HepG2 (cell line): ENCODE measurements around the gene ELANE. TPM values are rescaled to one million over a fixed set of nuclear protein-coding genes. Genes with fewer than 3 reads are reported as not detected.

Experiments used
- ATAC-seq: fragments of 200-7000 bp; cut with Tn5 transposase; 3 replicates; pipeline ENCODE4 v1.9.1; 2020; ENCODE audit warnings: mild to moderate bottlenecking, moderate library complexity
- BruUV-seq: library from RNA; stranded (reverse); fragments of 400-500 nt; replicated peaks from 2 replicates; lab custom pipeline; 2021; lab: Mats Ljungman, UMichigan
- CTCF ChIA-PET: fragments of 300-600 bp; formaldehyde crosslinking; extraction: SDS; loops from one replicate; lab custom pipeline; 2021; ENCODE audit warnings: low total read pairs, inconsistent platforms, low intra/inter-chr PET ratio; lab: Yijun Ruan, JAX
- POLR2A ChIA-PET: fragments of 350-600 bp; sonication (Branson Sonifier 250); formaldehyde crosslinking; loops from one replicate; lab custom pipeline; 2020; ENCODE audit warnings: antibody characterized with exemption, inconsistent platforms; lab: Yijun Ruan, JAX
- DNase-seq: peaks from one replicate; pipeline ENCODE4 v3.0.0-alpha.2; 2015; ENCODE audit warnings: low spot score
- FAIRE-seq: peaks from 3 replicates; lab custom pipeline; 2011; peaks lifted over from hg19 to GRCh38; lab: Jason Lieb, UNC
- H2AFZ ChIP-seq: one replicate; pipeline ENCODE4 v1.6.1; 2011; ENCODE audit warnings: low read length, inconsistent platforms
- H3K27ac ChIP-seq: fragments of 300-600 bp; 3 replicates; pipeline ENCODE4 v1.8.0; 2011; ENCODE audit warnings: mixed run types, mild to moderate bottlenecking, mixed read lengths, low read length, inconsistent platforms; ENCODE audit not compliant: insufficient read depth; ENCODE audit errors: extremely low read length
- H3K27me3 ChIP-seq, 2 experiments: fragments of 200-600 bp in 1 of 2; 2 replicates in 1 of 2; 3 replicates in 1 of 2; pipeline versions ENCODE4 v1.6.0 to v1.8.0; 2011; ENCODE audit warnings: low read length in 2 of 2, mild to moderate bottlenecking in 2 of 2, moderate library complexity in 2 of 2, inconsistent platforms in 1 of 2; ENCODE audit not compliant: insufficient read depth in 2 of 2, control insufficient read depth in 1 of 2
- H3K36me3 ChIP-seq, 2 experiments: fragments of 200-600 bp in 1 of 2; replicated peaks in 1 of 2; 2 replicates in 1 of 2; 3 replicates in 1 of 2; pipeline versions ENCODE4 v1.5.1 to v1.8.0; 2011; ENCODE audit warnings: low read length in 2 of 2, inconsistent platforms in 1 of 2; ENCODE audit not compliant: insufficient read depth in 2 of 2, control insufficient read depth in 1 of 2
- H3K4me1 ChIP-seq: 2 replicates; pipeline ENCODE4 v1.5.1; 2012; ENCODE audit warnings: low read length, inconsistent platforms; ENCODE audit not compliant: insufficient read depth
- H3K4me2 ChIP-seq: 2 replicates; pipeline ENCODE4 v1.6.0; 2011; ENCODE audit warnings: low read depth, low read length, inconsistent platforms
- H3K4me3 ChIP-seq, 3 experiments: fragments of 200-600 bp in 1 of 3; sonication (generic), shearing (Covaris generic) in 1 of 3; replicated peaks in 1 of 3; 2 replicates each; pipeline ENCODE4 v1.5.1; 2011 to 2016; ENCODE audit warnings: low read length in 3 of 3, inconsistent platforms in 2 of 3, low read depth in 2 of 3, mild to moderate bottlenecking in 2 of 3, control low read depth in 1 of 3, mixed read lengths in 1 of 3; ENCODE audit not compliant: insufficient read depth in 1 of 3
- H3K79me2 ChIP-seq: one replicate; pipeline ENCODE4 v1.6.1; 2011; ENCODE audit warnings: low read length, inconsistent platforms; ENCODE audit not compliant: insufficient read depth
- H3K9ac ChIP-seq: 2 replicates; pipeline ENCODE4 v1.6.0; 2011; ENCODE audit warnings: mild to moderate bottlenecking, low read depth, low read length, inconsistent platforms; ENCODE audit not compliant: insufficient read depth
- H3K9me3 ChIP-seq: 2 replicates; pipeline ENCODE4 v1.5.1; 2012; ENCODE audit warnings: mild to moderate bottlenecking, low read length
- H4K20me1 ChIP-seq: 2 replicates; pipeline ENCODE4 v1.6.0; 2011; ENCODE audit warnings: inconsistent platforms, mild to moderate bottlenecking, low read length, moderate library complexity; ENCODE audit not compliant: insufficient read depth
- AHR ChIP-seq: IDR thresholded peaks from 2 replicates; pipeline ENCODE4 v1.6.1; 2018; ENCODE audit warnings: missing genetic modification reagents, missing compliant biosample characterization
- CBX2 ChIP-seq, 2 experiments: fragments of 200-600 bp in 1 of 2; sonication (generic); formaldehyde crosslinking in 1 of 2; IDR thresholded peaks; 2 replicates each; pipeline versions ENCODE4 v1.7.0 to v1.8.1; 2018 to 2022; ENCODE audit warnings: low read depth in 2 of 2, low read length in 1 of 2, mild to moderate bottlenecking in 1 of 2, missing genetic modification reagents in 1 of 2
- DR1 ChIP-seq: sonication (generic); formaldehyde crosslinking; IDR thresholded peaks from 2 replicates; pipeline ENCODE4 v1.8.0; 2021; ENCODE audit warnings: mild to moderate bottlenecking, missing genetic modification reagents, inconsistent platforms
- EED ChIP-seq: sonication (generic); formaldehyde crosslinking; IDR thresholded peaks from 2 replicates; pipeline ENCODE4 v1.5.0; 2020; ENCODE audit warnings: mild to moderate bottlenecking, missing genetic modification reagents
- HMG20B ChIP-seq: conservative IDR thresholded peaks from 2 replicates; pipeline ENCODE4 v1.6.1; 2016; ENCODE audit warnings: missing genetic modification reagents, missing compliant biosample characterization
- NCOA2 ChIP-seq: sonication (generic); formaldehyde crosslinking; IDR thresholded peaks from 2 replicates; pipeline ENCODE4 v1.8.0; 2022; ENCODE audit warnings: inconsistent platforms
- PRDM15 ChIP-seq: sonication (generic); formaldehyde crosslinking; IDR thresholded peaks from 2 replicates; pipeline ENCODE4 v1.4.0; 2020; ENCODE audit warnings: missing genetic modification reagents
- ZFYVE20 ChIP-seq: sonication (generic); formaldehyde crosslinking; IDR thresholded peaks from 2 replicates; pipeline ENCODE4 v1.8.0; 2023; ENCODE audit warnings: low read depth, mild to moderate bottlenecking, moderate library complexity, missing genetic modification reagents, borderline replicate concordance
- ZNF230 ChIP-seq: sonication (generic); formaldehyde crosslinking; IDR thresholded peaks from 2 replicates; pipeline ENCODE4 v1.4.0; 2020; ENCODE audit warnings: mild to moderate bottlenecking, missing genetic modification reagents
- ZNF296 ChIP-seq: sonication (generic); formaldehyde crosslinking; conservative IDR thresholded peaks from 2 replicates; pipeline ENCODE4 v1.5.0; 2020; ENCODE audit warnings: mild to moderate bottlenecking, missing genetic modification reagents
- ZSCAN22 ChIP-seq: sonication (generic); formaldehyde crosslinking; IDR thresholded peaks from 2 replicates; pipeline ENCODE4 v1.4.0; 2020; ENCODE audit warnings: mild to moderate bottlenecking, missing genetic modification reagents
- WGBS: methylation state at CpG from one replicate; pipeline ENCODE4 v1.1.6; 2017; ENCODE audit warnings: low lambda C conversion rate; 5-methylcytosine and 5-hydroxymethylcytosine counted together
- in situ Hi-C: cut with HindIII; loops from 2 replicates; pipeline ENCODE4 v1.10.0; 2017; ENCODE audit warnings: low pct_unique_long_range_greater_than_20kb; ENCODE audit not compliant: extremely low pct_ligation_motif_present
- intact Hi-C: fragments of 100-400 bp; cut with micrococcal nuclease; formaldehyde crosslinking; loops from one replicate; pipeline ENCODE4 v1.10.0; 2022; ENCODE audit not compliant: unreplicated experiment
- polyA plus RNA-seq, 8 experiments: library from polyadenylated mRNA; depleted of rRNA in 3 of 8; stranded (reverse) in 7 of 8; unstranded in 1 of 8; fragments of >200 nt; fragmentation: Illumina TruSeq in 4 of 8; extraction: Trizol in 4 of 8; gene quantifications; 2 replicates each; pipeline versions ENCODE4 v1.2.1 to v1.2.3, GENCODE V29; 2011 to 2016; ENCODE audit warnings: low read depth in 4 of 8, missing spikeins in 1 of 8, mixed read lengths in 1 of 8; ENCODE audit not compliant: insufficient read depth in 1 of 8
- total RNA-seq, 5 experiments: library from RNA; depleted of rRNA; stranded (reverse); fragments of >200 nt; fragmentation: Illumina TruSeq; extraction: Trizol; gene quantifications; 2 replicates each; pipeline ENCODE4 v1.2.3, GENCODE V29; 2016; ENCODE audit warnings: low read depth in 1 of 5
- TF ChIP-seq, protein P1 (sequence below): sonication (generic); formaldehyde crosslinking; IDR thresholded peaks from 2 replicates; pipeline ENCODE4 v1.5.1; 2020; ENCODE audit warnings: mild to moderate bottlenecking, missing genetic modification reagents

ELANE gene
- total and polyA plus RNA-seq, 2 of the 13 experiments (the other 11 are each of a cell fraction or from before 2014, with no cell fraction given) = not detected

- H3K27ac ChIP-seq = no peak overlapping the region
- H3K36me3 ChIP-seq = peaks cover 4 to 6% of the 10 kb centered on the region in 2 experiments; a peak in 3 of 5 replicates
- ChIA-PET CTCF (no interaction called here), POLR2A (no interaction called here)
- H3K79me2 ChIP-seq = no peaks in the 10 kb centered on the region
- no peaks in the 10 kb centered on the region for H3K27me3 ChIP-seq
- in situ Hi-C loops = no loop called here
- BruUV-seq = no TSS peak
- no peak overlapping the region for H3K4me2 ChIP-seq
- TF ChIP-seq ZSCAN22 (CRISPR knock-in tag) = no peak
- TF ChIP-seq ZNF296 (CRISPR knock-in tag) = no peak
- no peak for TF ChIP-seq ZNF230
- no peak for TF ChIP-seq HMG20B (CRISPR knock-in tag)
- TF ChIP-seq AHR = no peak
- TF ChIP-seq CBX2 (IDR thresholded peaks at IDR 0.05; ENCODE audit: low read depth, low read length) = no peak
- TF ChIP-seq CBX2 (CRISPR knock-in tag; IDR thresholded peaks at IDR 0.05; ENCODE audit: low read depth) = no peak
- no peak for TF ChIP-seq DR1
- TF ChIP-seq PRDM15 (CRISPR knock-in tag) = no peak
- TF ChIP-seq NCOA2 (CRISPR knock-in tag) = no peak
- TF ChIP-seq, protein P1, sequence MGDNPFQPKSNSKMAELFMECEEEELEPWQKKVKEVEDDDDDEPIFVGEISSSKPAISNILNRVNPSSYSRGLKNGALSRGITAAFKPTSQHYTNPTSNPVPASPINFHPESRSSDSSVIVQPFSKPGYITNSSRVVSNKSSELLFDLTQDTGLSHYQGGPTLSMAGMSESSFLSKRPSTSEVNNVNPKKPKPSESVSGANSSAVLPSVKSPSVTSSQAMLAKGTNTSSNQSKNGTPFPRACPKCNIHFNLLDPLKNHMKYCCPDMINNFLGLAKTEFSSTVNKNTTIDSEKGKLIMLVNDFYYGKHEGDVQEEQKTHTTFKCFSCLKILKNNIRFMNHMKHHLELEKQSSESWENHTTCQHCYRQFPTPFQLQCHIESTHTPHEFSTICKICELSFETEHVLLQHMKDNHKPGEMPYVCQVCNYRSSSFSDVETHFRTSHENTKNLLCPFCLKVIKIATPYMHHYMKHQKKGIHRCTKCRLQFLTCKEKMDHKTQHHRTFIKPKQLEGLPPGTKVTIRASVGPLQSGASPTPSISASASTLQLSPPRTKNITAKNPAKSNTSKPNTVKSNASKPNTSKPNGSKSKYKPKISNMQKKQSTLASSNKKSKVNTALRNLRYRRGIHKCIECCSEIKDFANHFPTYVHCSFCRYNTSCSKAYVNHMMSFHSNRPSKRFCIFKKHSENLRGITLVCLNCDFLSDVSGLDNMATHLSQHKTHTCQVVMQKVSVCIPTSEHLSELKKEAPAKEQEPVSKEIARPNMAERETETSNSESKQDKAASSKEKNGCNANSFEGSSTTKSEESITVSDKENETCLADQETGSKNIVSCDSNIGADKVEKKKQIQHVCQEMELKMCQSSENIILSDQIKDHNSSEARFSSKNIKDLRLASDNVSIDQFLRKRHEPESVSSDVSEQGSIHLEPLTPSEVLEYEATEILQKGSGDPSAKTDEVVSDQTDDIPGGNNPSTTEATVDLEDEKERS = no peak
- no peak for TF ChIP-seq EED (CRISPR knock-in tag)
- TF ChIP-seq ZFYVE20 (CRISPR knock-in tag) = no peak
- ATAC-seq = no peak
- H2AFZ ChIP-seq = no peak overlapping the region
- H3K9ac ChIP-seq = no peak overlapping the region
- no peaks in the 10 kb centered on the region for H3K4me1 ChIP-seq
- no peak overlapping the region for H3K4me3 ChIP-seq
- DNase-seq = no peak
- no peaks in the 10 kb centered on the region for H3K9me3 ChIP-seq
- WGBS = 95% methylated on average over 13 of the region's 13 CpGs
- FAIRE-seq = no peak
- no peaks in the 10 kb centered on the region for H4K20me1 ChIP-seq
- intact Hi-C loops = no loop called here
These were observed 21.0 kb downstream of the ELANE start for GRCh38 chr19:873084-873483.
